GM21447 (cell line): ENCODE results near the gene HOXD1.

ENCODE experiments used
- ATAC-seq: cut with Tn5 transposase; IDR thresholded peaks from one replicate; pipeline ENCODE4 v1.9.1; 2021; ENCODE audit not compliant: unreplicated experiment

Gene HOXD1

DNA sequence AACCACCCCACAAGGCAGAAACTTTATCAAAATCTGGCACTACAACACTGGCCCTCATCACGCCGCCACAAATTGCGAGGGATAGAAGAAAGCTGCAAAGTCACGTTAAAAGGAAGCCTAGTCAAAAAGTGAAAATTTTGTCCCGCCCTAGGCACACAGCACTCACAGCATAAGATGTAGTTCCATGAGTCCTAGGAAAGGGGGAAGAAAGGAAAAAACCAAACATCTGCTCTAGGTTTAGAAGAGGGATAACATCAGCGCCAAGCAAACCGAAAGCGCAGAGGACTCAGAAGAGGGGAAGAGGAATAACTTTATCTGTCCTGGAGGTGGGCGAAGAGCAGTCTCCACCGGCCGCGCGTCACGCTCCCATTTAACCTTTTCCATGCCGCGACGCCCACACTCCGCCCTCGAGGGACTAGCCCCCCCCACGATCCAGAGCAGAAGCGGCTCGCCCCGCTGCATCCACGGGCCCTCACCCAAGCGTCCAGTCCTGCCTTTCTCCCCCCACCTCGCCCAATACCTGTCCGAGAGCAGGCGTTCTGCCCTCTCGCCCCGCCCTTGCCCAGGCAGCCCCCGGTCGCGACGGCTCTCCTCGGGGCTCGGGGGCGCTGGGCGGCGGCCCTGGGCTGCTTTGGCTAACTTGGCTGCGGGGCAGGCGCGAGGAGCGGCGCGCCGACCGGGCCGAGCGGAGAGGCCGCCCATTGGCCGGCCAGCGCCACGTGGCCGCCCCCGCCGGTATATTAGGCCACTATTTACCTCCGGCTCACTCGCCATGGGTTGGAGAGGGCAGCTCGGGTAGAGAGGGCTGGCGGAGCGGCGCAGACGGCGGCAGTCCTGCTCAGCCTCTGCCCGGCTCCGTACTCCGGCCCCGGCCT lies at the start of gene HOXD1:
Gene HOXD1, plus strand, starts transcription at position 770 of the 875 bp plus-strand sequence. CDS start 134 bp downstream, outside the sequence.
- ATAC-seq, result no peak

DNA sequence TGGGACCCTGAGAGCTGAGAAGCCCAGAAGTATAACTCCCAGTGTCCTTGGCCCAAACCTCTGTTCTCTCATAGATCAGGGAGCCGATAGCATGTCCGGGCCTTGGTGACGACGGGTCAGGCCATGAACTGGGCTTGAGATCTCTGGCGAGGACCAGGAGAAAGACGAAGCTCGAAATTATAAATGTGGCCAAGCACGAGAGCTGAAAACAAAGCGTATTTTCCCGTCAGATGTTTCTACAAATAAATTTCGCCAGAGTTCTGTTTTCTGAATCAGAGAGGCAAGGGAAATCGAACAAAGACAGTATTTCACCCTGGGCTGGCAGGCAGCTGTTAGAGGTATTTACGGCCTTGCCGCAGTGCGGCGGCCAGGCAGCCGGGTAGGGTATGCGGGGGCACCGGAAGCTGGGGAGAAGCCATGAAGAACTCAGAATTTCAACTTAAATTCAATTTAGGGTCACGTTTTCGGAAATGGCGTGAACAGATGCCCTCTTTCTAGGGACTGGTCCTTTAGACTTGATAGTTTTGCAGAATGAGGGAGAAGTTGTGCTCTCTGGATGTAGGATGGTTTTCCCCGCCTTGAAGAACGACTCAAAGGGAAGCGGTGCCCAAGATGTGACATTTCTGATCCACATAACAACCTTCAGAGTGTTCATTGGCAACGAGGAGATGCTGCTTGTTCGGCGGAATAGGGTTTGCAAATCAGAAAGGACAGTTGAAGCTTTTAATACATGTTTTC lies 49.4 kb upstream of the HOXD1 start:
- no peak for ATAC-seq

DNA sequence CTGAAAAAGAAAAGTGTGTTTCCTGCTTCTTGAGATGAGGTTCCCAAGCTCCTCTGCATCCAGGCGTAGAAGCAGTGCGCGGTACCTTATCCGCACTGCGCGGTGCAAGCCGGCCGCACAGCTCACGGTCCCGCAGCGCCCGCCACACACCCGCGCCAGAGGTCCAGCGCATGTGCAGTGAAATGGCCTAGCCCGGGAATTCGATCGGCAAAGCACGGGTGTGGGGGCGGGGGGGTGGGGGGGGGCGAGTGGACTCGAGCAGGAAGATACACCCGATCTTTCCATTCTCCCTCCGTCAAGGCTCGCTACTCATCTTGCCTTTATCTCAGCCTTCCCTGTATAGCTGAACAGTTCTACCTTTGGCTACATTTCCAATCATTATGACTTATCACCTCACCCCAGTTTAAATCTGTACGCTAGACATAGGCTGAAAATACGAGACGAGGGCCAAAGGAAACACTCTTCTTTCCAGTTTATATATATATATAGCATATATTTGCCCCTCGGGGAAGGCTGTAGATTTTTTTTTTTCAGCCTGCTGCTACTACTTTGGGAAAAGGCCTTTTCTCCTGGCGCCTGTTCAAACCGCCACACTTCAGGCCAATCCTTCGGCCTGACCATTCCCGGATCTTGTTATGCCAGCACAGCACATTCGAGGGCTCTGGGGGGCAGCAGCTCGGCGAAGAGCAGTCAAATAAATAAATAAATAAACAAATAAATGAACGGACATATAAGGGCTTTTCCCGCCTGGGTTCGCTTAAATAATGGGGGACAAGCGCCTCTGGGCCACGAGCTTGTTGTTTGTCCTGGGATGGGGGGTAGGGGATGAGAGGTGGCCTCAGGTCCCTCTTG lies 48.6 kb upstream of the HOXD1 start:
- no peak for ATAC-seq

DNA sequence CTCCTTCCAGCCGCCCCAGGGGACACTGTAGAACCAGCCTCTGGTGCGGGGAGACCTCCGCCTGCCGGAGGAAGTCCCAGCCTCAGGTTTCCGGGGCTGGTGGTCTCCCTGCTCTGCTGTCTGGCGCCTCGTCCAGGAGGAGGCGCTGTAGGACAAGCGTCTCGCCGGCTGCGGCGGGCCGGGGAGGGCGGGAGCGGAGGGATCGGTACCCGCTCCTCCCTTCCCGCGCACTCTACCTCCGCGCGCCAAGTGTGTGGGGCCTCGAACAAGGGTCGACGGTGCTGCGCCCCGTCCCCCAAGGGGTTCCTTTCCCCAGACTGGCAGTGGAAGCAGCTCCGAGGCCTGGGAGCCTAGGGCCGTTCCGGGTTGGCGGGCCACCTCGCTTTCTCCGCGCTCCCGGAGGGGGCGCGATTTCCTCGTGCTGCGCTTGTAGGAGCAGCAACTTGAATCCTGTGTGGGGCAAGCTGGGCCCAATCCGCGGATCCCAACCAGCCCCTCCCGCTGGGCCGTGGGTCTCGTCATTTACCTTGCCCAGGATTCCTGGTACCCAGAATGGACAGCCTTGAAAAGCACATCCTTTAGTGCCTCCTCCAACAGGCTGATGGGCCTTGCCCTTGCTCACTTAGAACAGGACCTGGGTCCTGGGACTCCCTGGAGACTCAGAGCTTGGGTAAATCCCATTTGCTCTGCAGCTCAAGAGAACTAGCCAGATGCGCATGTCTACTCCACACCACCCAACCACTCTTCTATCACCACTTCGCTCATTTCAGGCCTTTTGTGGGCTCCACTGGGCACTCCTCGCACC lies 47.8 kb upstream of the HOXD1 start:
- peak; percentile 81 for ATAC-seq

DNA sequence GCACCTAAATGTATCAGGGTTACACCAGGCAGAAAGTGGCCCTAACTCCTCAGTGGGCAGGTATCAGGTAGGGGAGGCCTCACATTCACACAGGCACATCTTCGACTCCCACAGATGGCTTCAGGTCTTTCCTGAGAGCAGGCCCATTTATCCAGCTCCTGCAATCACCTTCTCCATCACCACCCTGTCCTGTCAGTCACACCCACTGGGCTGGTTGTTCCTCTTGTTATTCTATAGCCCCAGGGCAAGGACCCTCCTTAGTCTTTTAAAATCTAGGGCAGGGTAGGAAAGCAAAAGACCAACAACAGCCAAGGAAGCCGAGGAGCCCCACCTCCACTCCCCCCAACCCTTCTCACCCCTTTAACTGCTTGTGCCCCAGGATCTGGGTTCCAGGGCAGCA lies 46.2 kb upstream of the HOXD1 start:
- ATAC-seq, result no peak

DNA sequence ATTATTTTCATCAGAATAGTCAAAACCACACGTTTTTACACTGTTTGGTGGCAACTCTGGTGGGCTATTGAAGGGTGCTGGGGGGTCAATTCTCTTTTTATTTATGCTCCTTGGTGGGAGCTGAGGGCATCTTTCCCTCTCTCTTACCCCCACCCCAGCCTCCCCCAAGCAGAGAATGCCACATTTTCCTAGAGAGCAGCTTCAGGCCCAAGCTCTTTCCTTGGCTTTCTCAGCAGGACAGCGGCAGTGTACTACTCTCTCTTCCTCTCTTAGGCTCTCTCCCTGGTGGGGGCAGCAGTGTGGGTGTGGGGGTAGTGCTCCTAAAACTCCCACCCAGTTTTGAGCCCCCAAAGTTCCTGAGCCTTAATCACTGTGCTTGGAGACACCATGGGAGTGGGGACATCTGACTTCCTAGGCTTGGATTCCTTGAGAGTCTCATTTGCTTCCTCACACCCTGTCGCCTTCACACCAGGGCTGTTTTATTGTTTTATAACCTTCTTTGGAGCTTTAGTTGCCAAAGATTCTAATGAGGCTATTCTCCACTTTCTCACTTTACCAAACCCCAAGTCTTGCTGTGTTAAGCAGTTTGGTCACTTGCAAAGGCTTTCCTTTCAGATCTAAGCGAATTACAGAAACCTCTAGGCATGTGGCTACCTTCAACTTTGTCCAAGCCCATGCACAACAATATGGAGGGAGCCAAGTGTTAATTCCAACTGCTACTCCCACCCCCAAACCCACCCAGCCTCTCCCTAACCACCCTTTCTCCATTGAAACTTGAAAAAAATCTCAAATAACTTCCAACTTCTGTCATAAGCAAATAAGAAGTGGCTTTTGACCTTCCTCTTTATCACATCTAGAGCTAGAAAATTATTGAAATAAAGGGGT lies 43.1 kb upstream of the HOXD1 start:
- no peak for ATAC-seq

DNA sequence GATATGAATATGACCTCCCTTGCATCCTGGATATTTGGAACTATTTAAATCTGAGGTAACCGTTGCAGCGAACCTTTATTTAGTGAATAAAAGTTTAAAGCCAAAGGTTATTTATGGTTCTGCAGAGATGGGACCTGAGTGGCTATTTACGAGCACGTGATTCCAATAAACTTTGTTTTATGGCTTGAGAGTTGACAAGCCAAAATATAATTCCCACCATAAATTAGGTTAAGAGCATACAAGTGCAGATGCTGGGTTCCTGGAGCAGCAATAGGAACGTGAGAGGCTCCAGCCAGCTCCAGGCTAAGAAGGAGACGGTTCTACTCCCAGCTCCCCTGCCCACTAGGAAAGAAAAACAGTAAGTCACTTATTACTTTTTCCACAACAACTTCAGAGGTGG lies 42.4 kb upstream of the HOXD1 start:
- no peak for ATAC-seq

DNA sequence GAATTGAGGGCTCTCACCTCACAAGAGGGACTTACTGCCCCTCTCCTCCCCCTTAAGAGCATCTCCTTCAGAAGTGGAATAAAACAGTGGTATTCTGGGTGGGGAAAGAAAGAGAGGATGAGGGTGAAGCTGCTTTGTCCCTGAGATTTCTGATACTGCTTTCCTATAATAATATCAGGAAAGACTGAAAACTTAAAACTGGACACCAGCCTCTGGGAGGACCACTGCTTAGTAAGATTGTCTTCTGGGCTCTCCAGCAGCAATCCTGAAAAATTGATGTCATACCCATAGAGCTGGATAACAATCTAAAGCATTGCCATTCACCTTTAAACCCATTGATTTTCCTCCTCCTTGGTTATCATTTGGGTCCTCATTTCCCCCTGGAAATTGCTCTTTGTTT lies 41.8 kb upstream of the HOXD1 start:
- no peak for ATAC-seq

DNA sequence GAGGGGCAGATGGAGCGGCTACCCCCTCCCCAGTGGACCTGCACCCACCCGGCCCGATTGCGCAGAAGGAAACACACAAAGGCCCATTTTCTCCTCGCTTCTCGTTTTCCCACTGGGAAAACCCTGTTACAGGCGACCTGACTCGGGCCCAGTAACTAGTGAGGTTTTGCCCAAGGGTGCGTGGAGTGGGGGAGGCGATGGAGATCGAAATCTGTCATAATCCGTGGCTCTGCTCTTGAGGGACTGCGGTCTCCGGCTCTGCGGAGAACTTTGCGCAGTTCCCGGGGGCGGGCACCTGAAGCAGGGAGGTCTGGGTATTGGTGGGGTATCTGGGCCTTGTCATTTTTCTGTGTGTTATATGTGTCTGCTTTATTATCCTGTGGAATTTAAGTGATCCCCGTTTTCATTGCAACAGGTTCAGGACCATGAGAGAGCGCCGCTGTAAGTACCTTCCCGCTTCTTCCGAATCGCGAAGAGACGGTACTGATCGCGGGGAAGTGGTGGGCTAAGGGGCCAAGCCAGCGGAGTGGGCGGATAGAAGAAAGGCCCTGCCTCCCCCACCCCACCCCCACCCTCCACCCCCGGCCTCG lies 41.2 kb upstream of the HOXD1 start:
- no peak for ATAC-seq

DNA sequence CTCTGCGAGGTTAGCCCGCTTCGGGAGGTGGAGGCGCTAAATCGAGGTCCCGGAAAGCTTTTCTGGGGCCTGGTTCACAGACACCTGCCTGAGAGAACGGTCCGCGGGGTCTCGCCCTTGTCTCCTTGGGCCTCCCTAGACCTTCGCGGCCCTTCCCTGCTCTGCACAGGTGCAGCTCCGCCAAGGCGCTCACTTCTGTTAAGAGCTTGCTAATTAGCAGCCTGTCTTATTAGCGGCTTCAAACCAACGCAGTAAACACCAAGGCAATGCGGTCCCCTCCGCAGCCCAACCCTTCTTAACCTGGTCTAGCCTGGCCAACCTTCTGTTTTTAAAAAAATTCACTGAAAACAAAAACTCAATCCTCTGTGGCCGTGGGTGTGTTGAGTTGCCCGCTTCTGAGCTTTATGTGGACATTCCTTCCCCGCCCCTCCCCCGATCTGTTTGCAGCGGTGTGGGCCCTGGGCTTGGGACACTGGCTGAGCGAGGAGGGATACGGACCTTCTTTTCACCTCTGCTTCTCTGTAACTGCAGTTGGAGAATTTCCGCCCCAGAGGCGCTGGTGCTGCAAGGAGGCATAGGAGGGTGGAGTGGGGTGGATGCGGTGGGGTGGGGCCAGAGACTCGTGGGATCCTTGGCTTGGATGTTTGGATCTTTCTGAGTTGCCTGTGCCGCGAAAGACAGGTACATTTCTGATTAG lies 40.5 kb upstream of the HOXD1 start:
- ATAC-seq, result no peak

DNA sequence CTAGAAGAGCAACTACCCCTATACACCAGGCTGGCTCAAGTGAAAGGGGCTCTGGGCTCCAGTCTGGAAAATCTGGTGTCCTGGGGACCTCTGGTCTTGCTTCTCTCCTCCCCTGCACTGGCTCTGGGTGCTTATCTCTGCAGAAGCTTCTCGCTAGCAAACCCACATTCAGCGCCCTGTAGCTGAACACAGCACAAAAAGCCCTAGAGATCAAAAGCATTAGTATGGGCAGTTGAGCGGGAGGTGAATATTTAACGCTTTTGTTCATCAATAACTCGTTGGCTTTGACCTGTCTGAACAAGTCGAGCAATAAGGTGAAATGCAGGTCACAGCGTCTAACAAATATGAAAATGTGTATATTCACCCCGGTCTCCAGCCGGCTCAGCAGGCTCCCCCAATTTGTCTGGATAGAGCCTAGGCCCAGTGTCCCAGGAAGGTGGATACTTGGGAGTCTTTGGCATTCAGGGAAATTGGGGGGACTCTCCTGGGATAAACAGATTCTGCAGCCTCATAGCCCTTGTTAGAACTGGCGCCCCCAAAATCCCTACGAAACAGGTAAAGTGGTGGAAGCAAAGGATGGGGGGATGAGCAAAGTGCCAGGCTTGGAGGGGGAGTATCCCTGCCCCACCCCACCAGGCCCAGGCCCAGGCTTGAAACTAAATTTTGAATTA lies 39.6 kb upstream of the HOXD1 start:
- no peak for ATAC-seq

DNA sequence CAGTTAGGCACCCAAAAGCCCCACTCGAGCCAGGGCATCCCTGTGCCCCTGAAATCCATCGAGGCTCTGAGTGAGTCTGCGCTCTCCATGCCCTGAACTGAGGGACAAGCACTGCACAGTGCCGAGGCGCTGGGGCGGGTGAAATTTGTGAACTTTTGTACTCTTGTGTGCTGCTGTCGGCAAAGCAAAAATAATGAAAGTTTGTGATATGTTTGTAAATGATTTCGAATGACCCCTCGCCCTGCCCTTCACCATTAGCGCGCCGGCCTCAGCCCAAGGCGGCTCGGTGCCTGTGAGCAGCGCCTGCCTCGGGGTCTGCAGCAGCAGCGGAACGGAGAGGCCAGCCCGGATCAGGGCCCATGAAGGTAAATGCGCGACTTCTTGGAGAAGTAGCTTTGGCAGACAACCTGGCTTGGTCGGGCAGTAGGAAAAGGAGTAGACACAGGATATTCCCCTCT lies 39.0 kb upstream of the HOXD1 start:
- no peak for ATAC-seq

DNA sequence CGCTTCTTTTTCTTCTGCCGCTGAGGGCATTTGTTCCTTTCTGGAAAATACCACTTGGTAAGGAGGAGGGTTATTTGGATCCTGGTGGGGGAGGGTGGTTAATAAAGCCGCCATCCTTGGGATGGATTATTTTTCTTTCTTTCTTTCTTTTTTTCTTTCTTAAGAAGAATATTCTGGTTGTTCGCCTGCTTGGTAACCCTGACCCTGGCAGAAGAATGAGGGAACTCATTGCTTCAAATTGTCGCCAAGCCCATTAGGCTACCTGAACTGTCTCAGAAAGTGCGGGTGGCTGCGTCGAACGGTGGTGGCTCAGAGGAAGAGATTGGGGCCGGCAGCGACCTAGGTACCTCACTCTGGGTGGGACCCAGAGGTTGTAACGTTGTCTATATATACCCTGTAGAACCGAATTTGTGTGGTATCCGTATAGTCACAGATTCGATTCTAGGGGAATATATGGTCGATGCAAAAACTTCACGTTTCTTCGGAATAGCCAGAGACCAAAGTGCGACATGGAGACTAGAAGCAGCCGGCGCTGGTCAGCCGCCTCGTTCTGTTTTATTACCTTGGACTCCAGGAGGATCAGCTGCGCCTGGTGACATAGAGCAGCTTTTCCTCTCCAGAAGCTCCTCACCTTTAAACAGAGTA lies 38.4 kb upstream of the HOXD1 start:
- no peak for ATAC-seq

DNA sequence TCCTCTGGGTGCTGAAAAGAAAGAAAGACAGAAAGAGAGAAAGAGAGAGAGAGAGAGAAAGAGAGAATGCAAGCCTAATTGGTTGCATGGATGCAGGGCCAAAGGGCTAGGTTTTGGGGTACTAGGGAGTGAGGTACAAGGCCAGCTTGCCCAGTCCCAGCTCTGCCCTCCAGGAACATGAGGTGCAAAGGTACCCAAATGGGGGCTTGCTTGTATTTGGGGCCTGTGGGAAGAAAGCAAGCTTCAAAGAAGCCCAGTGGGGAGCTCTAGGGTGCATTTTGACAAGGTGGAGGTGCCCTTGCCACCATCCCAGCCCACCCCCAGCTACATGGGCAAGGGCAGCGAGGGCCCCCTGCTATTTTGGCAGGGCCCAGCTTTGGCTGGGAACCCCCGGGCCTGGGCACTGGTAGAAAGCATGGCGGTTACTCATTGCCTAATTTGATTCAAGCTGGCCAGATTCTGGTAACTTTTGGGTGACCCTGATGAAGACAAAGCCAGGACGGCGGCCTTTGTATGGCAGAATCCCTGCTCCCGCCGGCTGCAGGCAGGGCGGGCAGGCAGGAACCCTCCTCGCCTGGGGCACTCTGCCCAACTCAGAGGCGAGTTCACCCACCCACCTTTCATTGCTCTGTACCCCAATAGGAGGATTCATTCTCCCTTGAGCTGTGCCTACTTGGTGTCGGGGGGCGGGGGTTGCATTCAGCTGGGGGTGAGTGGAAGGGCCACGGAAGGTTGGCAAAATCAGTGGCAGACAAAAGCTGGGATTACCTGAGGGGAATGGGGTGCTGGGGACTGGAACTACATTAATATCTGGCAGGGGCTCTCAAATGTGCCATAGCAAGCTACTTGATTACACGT lies 37.7 kb upstream of the HOXD1 start:
- no peak for ATAC-seq

DNA sequence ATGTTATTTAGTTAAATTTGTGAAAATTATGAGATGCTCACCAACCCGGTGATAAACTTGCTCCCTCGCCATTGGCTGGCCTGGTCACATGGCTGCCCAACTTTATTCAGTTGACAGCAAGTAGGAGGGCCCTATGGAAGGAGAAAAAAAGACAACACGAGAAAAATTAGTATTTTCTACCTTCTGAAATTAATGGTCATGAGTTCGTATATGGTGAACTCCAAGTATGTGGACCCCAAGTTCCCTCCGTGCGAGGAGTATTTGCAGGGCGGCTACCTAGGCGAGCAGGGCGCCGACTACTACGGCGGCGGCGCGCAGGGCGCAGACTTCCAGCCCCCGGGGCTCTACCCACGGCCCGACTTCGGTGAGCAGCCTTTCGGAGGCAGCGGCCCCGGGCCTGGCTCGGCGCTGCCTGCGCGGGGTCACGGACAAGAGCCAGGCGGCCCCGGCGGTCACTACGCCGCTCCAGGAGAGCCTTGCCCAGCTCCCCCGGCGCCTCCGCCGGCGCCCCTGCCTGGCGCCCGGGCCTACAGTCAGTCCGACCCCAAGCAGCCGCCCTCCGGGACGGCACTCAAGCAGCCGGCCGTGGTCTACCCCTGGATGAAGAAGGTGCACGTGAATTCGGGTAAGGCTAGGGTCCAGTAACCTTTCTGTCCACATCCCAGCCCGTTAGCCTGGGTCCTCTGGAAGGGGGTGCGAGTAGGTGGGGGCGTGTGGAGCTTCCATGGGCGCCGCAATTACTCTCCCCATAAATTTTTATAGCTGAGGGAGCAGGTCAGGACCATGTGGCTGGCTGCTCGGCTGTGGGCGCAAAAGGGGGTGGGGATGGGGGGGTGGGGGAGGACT lies 36.8 kb upstream of the HOXD1 start, which contains the start of gene HOXD4:
Gene HOXD4, plus strand, starts transcription at position 109 of the 846 bp plus-strand sequence. Its CDS starts 84 bp downstream, at position 193.
- no peak for ATAC-seq
